HUES64 (cell line): ENCODE results near the gene ELOVL5.
"Not testable (repeated sequence)": the region's sequence is repeated elsewhere in the genome, so short reads cannot be mapped to it uniquely, and the experiment has no call there.

Experiments
- H3K27ac ChIP-seq: 2 replicates; pipeline ENCODE4 v1.7.0; 2013; ENCODE audit warnings: low read depth, low read length, inconsistent platforms
- H3K27me3 ChIP-seq: 2 replicates; pipeline ENCODE4 v1.6.1; 2013; ENCODE audit warnings: mild to moderate bottlenecking, low read length; ENCODE audit not compliant: insufficient read depth
- H3K36me3 ChIP-seq: 2 replicates; pipeline ENCODE4 v1.6.1; 2013; ENCODE audit warnings: mild to moderate bottlenecking, low read length; ENCODE audit not compliant: insufficient read depth
- H3K4me1 ChIP-seq: 2 replicates; pipeline ENCODE4 v1.6.1; 2013; ENCODE audit warnings: mild to moderate bottlenecking, low read length, moderate library complexity; ENCODE audit not compliant: insufficient read depth
- H3K4me3 ChIP-seq: 2 replicates; pipeline ENCODE4 v1.5.1; 2013; ENCODE audit warnings: mild to moderate bottlenecking, low read length, moderate library complexity
- H3K9ac ChIP-seq: 2 replicates; pipeline ENCODE4 v1.6.1; 2013; ENCODE audit warnings: mild to moderate bottlenecking, low read depth, low read length
- H3K9me3 ChIP-seq: 2 replicates; pipeline ENCODE4 v1.6.1; 2013; ENCODE audit warnings: low read depth, low read length; ENCODE audit not compliant: insufficient read depth
- WGBS: fragments of 150-250, 120-280 bp; methylation state at CpG from one replicate; pipeline ENCODE4 v1.1.7; 2013; ENCODE audit warnings: missing lambda C conversion rate; 5-methylcytosine and 5-hydroxymethylcytosine counted together

The ELOVL5 gene

GRCh38 chr6:53327017-53327395, 21.7 kb downstream of the ELOVL5 start:
- peak overlapping the region; percentile 26; the same call in 1 of the 2 replicates for H3K27ac ChIP-seq
- no peak overlapping the region for H3K4me3 ChIP-seq
- peaks cover 6% of the 10 kb centered on the region; the same call in 1 of the 2 replicates for H3K36me3 ChIP-seq
- peaks cover 27% of the 10 kb centered on the region for H3K4me1 ChIP-seq
- no peak overlapping the region for H3K9ac ChIP-seq
- H3K9me3 ChIP-seq, result no peaks in the 10 kb centered on the region
- H3K27me3 ChIP-seq, result no peaks in the 10 kb centered on the region

GRCh38 chr6:53326372-53327016, 22.3 kb downstream of the ELOVL5 start:
- no peaks in the 10 kb centered on the region for H3K27me3 ChIP-seq
- H3K36me3 ChIP-seq, result peaks cover under 1% of the 10 kb centered on the region; the same call in 1 of the 2 replicates
- H3K9me3 ChIP-seq, result no peaks in the 10 kb centered on the region
- peak overlapping the region; percentile 26; the same call in 1 of the 2 replicates for H3K27ac ChIP-seq
- H3K4me1 ChIP-seq, result peaks cover 32% of the 10 kb centered on the region
- H3K4me3 ChIP-seq, result no peak overlapping the region
- 74% methylated on average over 11 of the region's 11 CpGs for WGBS
- H3K9ac ChIP-seq, result no peak overlapping the region

DNA sequence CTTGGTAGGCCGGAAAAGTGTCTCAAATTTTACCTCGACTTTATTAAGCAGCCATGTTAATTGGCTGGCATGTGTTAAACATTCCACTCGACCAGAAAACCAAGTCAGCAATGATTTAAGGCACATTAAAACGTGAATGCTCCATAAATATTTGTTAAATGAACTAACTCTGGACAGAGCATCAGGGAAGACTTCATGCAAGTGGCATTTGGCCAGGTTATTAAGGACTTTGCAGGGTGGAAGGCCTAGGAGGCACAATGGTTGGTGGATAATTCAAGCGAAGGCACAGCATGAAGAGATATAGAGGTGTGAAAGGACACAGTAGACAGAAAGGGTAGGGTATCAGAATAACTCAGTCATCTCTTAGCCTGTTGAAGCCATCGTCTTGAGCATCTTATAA, 23.0 kb downstream of the ELOVL5 start:
- Histone ChIP-seq H3K27me3 (no peaks in the 10 kb centered on the region), H3K9me3 (no peaks in the 10 kb centered on the region), H3K27ac (no peak overlapping the region), H3K9ac (no peak overlapping the region), H3K4me3 (no peak overlapping the region), H3K4me1 (peaks cover 37% of the 10 kb centered on the region), H3K36me3 (no peaks in the 10 kb centered on the region; the same call in 1 of the 2 replicates)
- WGBS, result 93% methylated on average over 6 of the region's 6 CpGs

DNA sequence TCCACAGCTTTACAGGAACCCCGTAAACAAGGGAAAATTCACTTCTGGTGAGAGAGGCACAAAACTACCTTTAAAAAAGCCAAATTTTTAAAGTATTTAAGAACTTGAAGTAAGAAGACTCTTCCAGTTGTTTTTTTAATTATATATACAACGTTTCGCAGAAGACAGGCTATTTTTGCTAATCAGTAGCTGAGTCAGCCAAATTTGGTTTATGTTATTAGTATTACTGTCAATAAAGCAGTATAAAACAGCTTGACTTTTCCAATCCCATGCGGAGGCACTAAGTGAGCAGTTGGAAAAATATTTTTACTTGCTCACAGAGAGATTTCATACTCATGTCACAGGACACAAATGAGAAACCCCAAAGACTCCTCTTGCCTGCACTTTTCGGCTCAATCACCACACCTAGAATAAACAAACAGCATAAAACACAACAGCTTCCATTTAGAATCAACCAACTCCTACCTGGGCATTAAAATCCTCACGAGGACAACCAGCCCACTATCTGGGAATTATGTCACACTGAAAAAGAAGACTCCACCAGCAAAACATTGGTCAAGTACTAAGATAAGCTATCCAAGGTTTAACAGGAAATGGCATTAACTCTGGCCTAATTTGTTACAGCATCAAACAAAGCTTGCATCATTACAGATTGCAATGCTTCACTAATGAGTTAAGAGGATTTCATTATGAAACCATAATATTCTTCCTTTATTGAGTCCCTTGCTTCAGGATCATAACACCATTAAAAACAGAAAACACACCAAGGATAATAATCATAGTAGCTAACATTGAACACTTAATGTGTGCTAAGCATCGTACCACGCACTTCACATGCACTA, 26.3 kb downstream of the ELOVL5 start:
- no peak overlapping the region; the same call in 1 of the 2 replicates for H3K27ac ChIP-seq
- WGBS, result 93% methylated on average over 6 of the region's 8 CpGs
- H3K4me3 ChIP-seq, result no peak overlapping the region
- H3K27me3 ChIP-seq, result no peaks in the 10 kb centered on the region
- H3K9ac ChIP-seq, result no peak overlapping the region
- H3K9me3 ChIP-seq, result no peaks in the 10 kb centered on the region
- no peaks in the 10 kb centered on the region; the same call in 1 of the 2 replicates for H3K36me3 ChIP-seq
- peaks cover 32% of the 10 kb centered on the region for H3K4me1 ChIP-seq

DNA sequence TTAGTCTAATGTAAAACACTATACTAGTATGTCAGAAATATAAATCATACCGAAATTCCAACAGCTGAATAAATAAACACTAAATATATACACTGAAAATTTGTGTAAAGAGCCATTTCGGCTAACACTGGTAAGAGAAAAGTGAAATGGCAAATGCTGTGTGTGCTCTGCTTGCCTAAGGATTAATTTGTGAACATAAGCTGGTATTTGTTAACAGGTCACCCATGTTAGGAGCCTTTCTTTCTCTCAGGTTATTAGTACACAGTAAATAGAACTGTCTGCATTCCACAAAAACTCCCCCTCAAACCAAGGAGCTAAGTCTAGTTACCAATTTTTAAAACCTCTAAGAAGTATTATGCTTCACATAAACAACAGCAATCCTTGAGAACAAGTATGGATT, 27.0 kb downstream of the ELOVL5 start:
- Histone ChIP-seq H3K9me3 (no peaks in the 10 kb centered on the region), H3K27ac (no peak overlapping the region), H3K36me3 (no peaks in the 10 kb centered on the region; the same call in 1 of the 2 replicates), H3K27me3 (no peaks in the 10 kb centered on the region), H3K9ac (no peak overlapping the region), H3K4me1 (peaks cover 25% of the 10 kb centered on the region), H3K4me3 (no peak overlapping the region)
- 92% methylated on average over 1 of the region's 2 CpGs for WGBS

GRCh38 chr6:53320964-53321363, 27.8 kb downstream of the ELOVL5 start:
- H3K27me3 ChIP-seq, result no peaks in the 10 kb centered on the region
- no peak overlapping the region for H3K9ac ChIP-seq
- peaks cover 19% of the 10 kb centered on the region for H3K4me1 ChIP-seq
- H3K4me3 ChIP-seq, result no peak overlapping the region
- 90% methylated on average over 5 of the region's 5 CpGs for WGBS
- H3K9me3 ChIP-seq, result no peaks in the 10 kb centered on the region
- no peaks in the 10 kb centered on the region; the same call in 1 of the 2 replicates for H3K36me3 ChIP-seq
- no peak overlapping the region for H3K27ac ChIP-seq

GRCh38 chr6:53318429-53318828, 30.3 kb downstream of the ELOVL5 start:
- Histone ChIP-seq H3K9me3 (no peaks in the 10 kb centered on the region), H3K27ac (no peak overlapping the region), H3K27me3 (no peaks in the 10 kb centered on the region), H3K9ac (no peak overlapping the region), H3K4me3 (no peak overlapping the region), H3K36me3 (no peaks in the 10 kb centered on the region; the same call in 1 of the 2 replicates), H3K4me1 (peaks cover 19% of the 10 kb centered on the region)
- WGBS, result 94% methylated on average over 5 of the region's 5 CpGs

- Histone ChIP-seq H3K36me3 (no peaks in the 10 kb centered on the region; the same call in 1 of the 2 replicates), H3K9me3 (no peaks in the 10 kb centered on the region), H3K27me3 (no peaks in the 10 kb centered on the region), H3K4me3 (no peak overlapping the region), H3K9ac (no peak overlapping the region), H3K4me1 (peaks cover 19% of the 10 kb centered on the region), H3K27ac (no peak overlapping the region)
- WGBS, result 86% methylated on average over 1 of the region's 2 CpGs
Measured at GRCh38 chr6:53317861-53318260, 30.9 kb downstream of the ELOVL5 start.

GRCh38 chr6:53317299-53317698, 31.5 kb downstream of the ELOVL5 start:
- WGBS, result 96% methylated on average over 8 of the region's 8 CpGs
- H3K9me3 ChIP-seq, H3K36me3 ChIP-seq, H3K9ac ChIP-seq, H3K4me3 ChIP-seq, H3K27me3 ChIP-seq, H3K27ac ChIP-seq: not testable (repeated sequence)
- peaks cover 13% of the 10 kb centered on the region for H3K4me1 ChIP-seq

GRCh38 chr6:53316142-53316541, 32.6 kb downstream of the ELOVL5 start:
- no peaks in the 10 kb centered on the region; the same call in 1 of the 2 replicates for H3K36me3 ChIP-seq
- H3K4me3 ChIP-seq, result no peak overlapping the region
- H3K4me1 ChIP-seq, result peaks cover 3% of the 10 kb centered on the region; the same call in 1 of the 2 replicates
- H3K9ac ChIP-seq, result no peak overlapping the region
- no peaks in the 10 kb centered on the region for H3K27me3 ChIP-seq
- no peak overlapping the region for H3K27ac ChIP-seq
- no peaks in the 10 kb centered on the region for H3K9me3 ChIP-seq

GRCh38 chr6:53315086-53315724, 33.5 kb downstream of the ELOVL5 start:
- H3K27ac ChIP-seq, result no peak overlapping the region
- peaks cover 9% of the 10 kb centered on the region for H3K4me1 ChIP-seq
- H3K36me3 ChIP-seq, result no peaks in the 10 kb centered on the region

More at GRCh38 chr6:53315086-53315724, 33.5 kb downstream of the ELOVL5 start:
- WGBS, result 88% methylated on average over 2 of the region's 3 CpGs
- Histone ChIP-seq H3K9ac (no peak overlapping the region), H3K4me3 (no peak overlapping the region), H3K27me3 (no peaks in the 10 kb centered on the region), H3K9me3 (no peaks in the 10 kb centered on the region)
